ENCODE results near the gene ABCC4.
A peak's percentile ranks its signal among the peaks of the same experiment; 100 is the strongest.

Gene ABCC4, protein sequence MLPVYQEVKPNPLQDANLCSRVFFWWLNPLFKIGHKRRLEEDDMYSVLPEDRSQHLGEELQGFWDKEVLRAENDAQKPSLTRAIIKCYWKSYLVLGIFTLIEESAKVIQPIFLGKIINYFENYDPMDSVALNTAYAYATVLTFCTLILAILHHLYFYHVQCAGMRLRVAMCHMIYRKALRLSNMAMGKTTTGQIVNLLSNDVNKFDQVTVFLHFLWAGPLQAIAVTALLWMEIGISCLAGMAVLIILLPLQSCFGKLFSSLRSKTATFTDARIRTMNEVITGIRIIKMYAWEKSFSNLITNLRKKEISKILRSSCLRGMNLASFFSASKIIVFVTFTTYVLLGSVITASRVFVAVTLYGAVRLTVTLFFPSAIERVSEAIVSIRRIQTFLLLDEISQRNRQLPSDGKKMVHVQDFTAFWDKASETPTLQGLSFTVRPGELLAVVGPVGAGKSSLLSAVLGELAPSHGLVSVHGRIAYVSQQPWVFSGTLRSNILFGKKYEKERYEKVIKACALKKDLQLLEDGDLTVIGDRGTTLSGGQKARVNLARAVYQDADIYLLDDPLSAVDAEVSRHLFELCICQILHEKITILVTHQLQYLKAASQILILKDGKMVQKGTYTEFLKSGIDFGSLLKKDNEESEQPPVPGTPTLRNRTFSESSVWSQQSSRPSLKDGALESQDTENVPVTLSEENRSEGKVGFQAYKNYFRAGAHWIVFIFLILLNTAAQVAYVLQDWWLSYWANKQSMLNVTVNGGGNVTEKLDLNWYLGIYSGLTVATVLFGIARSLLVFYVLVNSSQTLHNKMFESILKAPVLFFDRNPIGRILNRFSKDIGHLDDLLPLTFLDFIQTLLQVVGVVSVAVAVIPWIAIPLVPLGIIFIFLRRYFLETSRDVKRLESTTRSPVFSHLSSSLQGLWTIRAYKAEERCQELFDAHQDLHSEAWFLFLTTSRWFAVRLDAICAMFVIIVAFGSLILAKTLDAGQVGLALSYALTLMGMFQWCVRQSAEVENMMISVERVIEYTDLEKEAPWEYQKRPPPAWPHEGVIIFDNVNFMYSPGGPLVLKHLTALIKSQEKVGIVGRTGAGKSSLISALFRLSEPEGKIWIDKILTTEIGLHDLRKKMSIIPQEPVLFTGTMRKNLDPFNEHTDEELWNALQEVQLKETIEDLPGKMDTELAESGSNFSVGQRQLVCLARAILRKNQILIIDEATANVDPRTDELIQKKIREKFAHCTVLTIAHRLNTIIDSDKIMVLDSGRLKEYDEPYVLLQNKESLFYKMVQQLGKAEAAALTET (N-terminal part only)

DNA sequence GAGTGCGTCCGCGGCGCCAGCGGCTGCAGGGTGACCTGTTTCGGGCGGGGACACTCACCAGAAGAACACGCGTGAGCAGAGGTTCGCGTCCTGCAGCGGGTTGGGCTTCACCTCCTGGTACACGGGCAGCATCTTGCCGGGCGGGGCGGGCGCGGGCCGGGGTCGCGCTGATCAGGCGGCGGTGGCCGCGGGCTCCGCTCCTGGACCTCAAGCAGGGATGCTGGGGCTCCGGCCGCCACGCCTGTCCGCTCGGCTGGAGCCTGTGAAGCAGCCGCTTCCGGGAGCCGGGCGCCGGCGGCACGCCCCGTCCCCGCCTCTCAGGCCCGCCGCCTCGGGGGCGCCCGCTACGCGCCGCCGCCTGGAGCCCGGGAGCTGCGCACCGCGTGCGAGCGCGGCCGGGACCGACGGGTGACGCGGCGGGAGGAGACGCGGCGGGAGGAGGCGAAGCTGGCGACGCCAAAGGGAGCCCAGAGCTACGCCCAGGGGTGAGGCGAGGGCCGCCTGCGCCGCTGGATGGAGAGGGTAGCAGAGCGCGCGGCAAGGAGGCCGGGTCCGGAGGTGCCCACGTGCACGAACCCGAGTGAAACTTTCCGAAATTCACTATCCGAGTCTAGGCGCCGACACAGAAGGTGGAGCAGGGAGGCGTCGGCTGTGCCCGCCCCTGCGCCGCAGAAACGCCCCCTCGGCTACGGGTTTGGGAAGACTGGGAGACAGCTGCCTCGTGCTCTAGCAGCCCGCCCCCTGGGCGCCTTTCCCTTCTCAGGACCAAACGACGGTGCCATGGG is at the start of gene ABCC4:
TSS of gene ABCC4 (minus strand) at position 269 of the 785 bp plus-strand sequence. CDS start at position 132, 137 bp downstream.
- DNase-seq, result peak; percentile 35 to 41

DNA sequence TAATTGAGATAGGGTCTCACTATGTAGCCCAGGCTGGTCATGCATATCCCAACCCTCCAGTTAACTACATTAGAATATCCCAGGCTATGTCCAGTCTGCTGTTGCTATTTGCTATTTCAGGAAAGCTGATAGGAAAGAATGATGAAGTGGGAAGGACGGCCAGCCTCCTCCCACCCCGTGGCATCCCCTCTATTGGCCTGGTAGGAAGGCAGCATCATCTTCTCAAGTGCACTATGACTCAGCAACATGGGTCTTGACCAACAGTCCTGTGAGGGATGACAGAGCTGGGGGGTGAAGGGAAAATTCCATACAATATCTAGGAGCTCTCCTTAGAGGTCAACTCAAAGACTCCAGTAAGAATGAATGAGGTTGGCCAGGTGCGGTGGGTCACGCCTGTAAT is 48.0 kb upstream of the ABCC4 start:
- no peak for DNase-seq

DNA sequence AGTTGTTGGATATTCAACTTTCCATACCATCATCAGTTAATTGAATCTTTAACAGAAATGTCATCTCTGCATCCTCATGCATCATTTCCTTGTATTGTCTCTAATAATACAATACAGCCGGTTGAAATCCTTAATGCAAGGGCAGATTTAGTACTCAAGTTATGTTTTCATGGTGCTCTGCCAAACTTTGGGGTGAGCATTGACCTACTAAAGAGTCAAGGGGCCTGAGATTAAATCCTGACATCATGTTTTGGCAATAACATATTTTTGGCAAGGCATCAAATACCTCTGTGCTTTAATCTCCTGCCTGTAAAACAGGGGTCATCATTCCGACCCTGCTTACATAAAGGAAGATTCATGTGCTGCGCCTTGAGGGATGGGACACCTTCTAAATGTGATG is 42.7 kb upstream of the ABCC4 start:
- no peak for DNase-seq

DNA sequence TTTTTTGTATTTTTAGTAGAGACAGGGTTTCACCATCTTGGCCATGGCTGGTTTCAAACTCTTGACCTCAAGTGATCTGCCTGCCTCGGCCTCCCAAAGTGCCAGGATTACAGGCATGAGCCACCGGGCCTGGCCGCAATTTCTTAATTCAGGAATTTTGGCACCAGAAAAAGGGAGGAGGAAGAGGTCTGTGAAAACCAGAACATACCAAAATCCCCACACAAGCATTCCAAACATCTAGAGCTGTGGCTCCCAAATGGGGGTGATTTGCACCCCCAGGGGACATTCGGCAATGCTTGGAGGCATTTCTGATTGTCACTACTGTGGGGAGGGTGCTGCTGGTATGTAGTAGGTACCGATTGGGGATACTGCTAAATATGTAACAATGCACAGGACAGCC is 40.2 kb upstream of the ABCC4 start:
- DNase-seq, result no peak

DNA sequence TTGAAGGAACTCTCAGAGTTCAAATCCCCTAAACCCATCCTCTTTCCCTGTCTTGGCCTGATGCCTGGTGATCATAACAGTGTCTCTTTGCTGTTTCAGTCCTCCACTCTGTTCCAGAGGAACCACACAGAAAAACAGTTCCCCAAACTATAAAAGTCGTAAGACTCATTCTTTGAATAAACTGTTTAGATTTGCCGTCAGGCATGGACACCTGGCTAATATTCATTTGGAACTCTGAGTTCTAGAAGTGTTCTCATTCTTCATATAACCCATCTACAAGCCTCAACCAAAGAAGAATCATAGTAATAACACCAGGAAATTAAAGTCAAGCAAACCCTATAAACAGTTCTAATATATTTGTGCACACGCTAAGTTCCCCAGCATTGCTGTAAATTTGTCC is 37.7 kb upstream of the ABCC4 start:
- DNase-seq, result no peak

GRCh38 chr13:95337597-95337996 is 36.3 kb upstream of the ABCC4 start:
- no peak for DNase-seq

DNA sequence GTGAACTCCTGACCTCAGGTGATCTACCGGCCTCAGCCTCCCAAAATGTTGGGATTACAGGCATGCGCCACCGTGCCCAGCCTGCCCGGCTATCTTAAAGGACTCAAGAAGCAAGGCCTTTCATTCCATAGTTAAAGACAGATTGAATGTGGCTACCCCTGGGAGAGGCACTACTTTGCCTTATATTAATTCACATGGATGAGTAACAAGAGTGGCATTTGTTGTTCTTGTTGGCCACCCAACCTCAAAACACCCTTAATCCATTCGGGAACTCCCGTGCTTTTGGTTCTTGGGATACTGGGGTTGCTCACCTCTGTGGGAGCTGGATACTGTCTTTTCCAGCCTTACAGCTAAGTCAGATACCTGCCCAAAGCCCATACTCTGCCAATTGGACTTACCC is 34.4 kb upstream of the ABCC4 start:
- no peak for DNase-seq

DNA sequence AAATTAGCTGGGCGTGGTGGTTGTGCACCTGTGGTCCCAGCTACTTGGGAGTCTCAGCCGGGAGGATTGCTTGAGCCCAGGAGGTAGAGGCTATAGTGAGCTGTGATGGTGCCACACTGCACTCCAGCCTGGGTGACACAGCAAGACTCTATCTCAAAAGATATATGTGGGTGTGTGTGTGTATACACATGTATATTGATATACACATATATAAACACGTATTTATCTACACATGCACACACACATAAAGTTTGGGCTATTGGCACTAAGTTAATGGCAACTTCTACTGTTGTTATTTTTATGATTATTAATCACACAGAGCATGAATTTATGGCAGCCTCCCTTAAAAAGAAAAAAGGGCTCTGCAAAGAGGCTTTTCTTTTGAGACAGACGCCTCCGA is 27.1 kb upstream of the ABCC4 start:
- no peak for DNase-seq

DNA sequence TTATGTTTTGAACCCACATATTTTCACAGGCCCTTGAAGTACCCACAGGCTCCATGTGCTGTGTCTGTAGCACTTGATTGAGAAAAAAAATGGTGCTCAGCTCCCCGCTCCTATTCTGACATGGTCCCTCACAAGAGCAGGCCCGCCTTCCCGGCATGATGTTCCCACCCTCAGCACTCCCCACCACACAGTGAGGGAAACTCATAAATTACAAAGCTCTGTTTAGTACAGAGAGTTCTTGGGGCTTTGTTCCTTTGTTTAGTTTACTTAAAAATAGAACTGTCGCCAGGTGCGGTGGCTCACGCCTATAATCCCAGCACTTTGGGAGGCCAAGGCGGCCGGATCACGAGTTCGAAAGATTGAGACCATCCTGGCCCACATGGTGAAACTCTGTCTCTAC is 25.9 kb upstream of the ABCC4 start:
- no peak for DNase-seq

GRCh38 chr13:95326695-95327094 is 25.4 kb upstream of the ABCC4 start:
- no peak for DNase-seq

DNA sequence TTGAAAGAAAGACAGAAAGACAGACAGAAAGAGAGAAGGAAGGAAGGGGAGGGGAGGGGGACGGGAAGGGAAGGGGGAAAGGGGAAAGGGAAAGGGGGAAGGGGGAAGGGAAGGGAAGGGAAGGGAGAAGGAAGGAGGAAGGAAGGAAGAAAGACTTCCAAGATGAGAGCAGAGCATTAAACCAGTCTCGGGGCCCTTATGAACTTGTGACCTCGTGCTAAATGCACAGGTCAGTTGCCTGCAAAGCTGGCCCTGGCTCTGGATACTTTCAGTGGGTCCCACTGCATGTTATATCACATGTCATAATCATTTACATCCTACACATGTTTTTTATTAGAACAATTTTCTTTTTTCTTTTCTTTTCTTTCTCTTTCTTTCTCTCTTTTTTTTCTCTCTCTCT is 24.2 kb upstream of the ABCC4 start:
- DNase-seq, result no peak

DNA sequence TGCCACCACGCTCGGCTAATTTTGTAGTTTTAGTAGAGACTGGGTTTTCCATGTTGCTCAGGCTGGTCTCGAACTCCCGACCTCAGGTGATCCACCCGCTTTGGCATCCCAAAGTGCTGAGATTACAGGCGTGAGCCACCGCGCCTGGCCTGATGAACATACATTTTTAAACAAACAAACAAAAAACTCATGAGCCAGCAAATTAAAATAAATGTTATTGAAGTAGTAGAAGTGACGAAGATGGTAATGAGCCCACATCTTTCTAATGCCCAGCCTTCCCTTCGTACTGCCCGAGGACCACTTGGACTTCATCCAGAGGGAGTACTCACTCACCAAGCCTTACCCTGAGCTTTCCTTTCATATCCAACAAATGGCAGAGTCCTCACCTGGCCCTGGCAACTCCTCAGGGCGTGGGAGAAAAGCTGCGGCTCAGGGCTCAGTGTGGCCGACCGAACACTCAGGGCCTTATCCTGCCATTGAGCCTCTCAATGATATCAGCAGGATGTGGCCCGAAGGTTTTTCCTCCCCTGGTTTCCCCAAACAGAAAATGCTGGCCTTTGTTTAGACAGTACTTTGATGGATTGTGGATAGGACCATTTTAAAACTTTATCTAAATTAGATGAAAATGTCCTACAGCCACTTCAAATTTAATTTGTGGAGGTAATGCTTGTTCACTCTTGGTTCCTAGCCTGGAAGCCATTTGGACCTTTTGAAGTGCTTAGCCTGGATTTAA is 22.8 kb upstream of the ABCC4 start:
- DNase-seq, result no peak

DNA sequence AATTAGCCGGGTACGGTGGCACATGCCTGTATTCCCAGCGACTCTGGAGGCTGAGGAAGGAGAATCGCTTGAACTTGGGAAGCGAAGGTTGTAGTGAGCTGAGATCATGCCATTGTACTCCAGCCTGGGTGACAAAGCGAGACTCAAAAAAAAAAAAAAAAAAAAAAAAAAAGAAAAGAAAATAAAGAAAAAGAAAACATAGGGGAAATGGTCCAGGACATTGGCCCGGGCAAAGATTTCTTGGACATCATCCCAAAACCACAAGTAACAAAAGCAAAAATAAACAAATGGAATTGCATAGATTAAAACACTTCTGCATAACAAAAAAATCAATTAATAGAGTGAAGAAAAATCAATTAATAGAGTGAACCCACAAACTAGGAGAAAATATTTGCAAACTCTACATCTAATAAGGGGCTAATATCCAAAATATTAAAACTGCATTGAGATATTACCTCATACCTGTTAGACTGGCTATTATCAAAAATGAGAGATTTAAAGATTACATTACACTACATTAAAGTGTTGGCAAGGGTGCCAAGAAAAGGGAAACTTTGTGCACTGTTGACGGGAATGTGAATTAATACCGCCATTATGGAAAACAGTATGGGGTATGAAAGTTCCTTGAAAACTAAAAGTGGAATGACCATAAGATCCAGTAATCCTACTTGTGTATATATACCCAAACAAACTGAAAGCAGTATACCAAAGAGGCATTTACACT is 18.5 kb upstream of the ABCC4 start:
- DNase-seq, result no peak

DNA sequence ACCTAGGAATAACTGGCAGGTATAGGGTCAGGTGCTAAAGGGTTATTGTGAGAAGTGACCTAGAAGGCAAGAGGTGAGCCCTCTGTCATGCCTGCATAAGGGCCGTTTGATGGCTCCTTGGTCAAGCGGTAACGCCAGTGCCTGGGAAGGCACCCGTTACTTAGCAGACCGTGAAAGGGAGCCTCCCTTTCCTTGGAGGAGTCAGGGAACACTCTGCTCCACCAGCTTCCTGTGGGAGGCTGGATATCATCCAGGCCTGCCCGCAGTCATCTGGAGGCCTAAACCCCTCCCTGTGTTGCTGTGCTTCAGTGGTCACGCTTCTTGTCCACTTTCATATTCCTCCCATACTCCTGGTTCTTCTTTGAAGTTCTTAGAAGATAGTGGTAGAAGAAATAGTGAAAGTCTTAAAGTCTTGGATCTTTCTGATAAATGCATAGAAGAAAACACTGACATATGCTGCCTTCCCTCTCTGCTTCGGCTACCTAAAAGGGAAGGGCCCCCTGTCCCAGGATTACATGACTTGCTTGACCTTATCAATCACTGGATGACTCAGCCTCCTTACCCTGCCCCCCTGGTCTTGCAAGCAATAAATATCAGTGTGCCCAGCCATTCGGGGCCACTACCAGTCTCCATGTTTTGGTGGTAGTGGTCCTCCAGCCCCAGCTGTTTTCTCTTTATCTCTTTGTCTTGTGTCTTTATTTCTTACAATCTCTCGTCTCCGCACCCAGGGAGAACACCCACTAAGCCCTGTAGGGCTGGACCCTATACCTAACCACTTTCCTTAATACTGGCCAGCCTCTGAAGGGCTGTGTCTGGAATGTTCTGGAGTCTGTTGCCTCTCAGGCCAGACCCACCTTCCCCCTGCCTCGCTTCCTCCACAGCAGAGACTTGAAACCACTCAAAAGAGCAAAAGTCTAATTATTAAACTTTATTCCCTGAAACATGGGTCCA is 16.1 kb upstream of the ABCC4 start:
- no peak for DNase-seq

DNA sequence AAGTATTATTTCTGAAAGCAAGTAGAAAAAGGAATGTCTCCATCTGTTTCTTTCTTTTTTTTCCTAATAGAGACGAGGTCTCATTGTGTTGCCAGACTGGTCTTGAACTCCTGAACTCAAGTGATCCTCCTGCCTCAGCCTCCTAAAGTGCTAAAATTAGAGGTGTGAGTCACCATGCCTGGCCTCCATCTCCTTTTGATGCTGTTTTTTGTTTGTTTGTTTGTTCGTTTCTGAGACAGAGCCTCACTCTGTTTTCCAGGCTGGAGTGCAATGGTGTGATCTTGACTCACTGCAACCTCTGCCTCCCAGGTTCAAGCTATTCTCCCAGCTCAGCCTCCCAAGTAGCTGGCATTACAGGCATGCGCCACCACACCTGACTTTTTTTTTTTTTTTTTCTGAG is 14.5 kb upstream of the ABCC4 start:
- no peak for DNase-seq

GRCh38 chr13:95307507-95307906 is 6.3 kb upstream of the ABCC4 start:
- DNase-seq, result no peak

DNA sequence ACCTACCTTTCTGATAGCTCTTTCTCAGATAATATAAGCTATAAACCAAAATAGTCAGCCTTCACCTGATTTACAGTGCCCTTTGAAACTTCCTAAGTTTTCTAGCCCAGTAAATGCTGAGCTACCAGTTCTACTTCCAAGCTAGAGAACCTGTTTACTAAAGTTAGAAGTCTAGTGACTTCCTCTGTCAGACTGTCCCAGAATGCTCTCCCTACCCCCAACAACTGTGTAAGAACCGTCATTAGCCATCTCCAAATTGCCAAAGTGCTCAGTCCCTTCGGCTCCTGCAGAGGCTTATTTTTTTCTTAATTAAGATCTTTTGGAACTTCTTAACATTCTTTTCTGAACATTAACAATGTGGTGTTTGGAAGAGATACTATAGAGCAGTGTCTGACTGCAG is 3.2 kb upstream of the ABCC4 start:
- DNase-seq, result no peak

- peak in 1 of 2 donors; percentile 14 for DNase-seq
These were observed 730 bp upstream of the ABCC4 start for GRCh38 chr13:95301968-95302393.

GRCh38 chr13:95300625-95301182 is 547 bp downstream of the ABCC4 start:
- DNase-seq, result peak; percentile 16 to 38
